A549 (cell line): Measurements from ENCODE around the gene OR2S2.

ENCODE experiments used
- CBX8 ChIP-seq: fragments of 200-600 bp; sonication (generic); IDR thresholded peaks from 2 replicates; pipeline ENCODE4 v1.6.1; 2016
- CHD2 ChIP-seq: fragments of 150-350 bp; IDR thresholded peaks from 2 replicates; pipeline ENCODE4 v1.6.1; 2014; ENCODE audit warnings: low read length; ENCODE audit not compliant: partially characterized antibody
- CTCF ChIP-seq: fragments of >200 bp; sonication (Bioruptor Twin); formaldehyde crosslinking; IDR thresholded peaks from 3 replicates; pipeline ENCODE4 v1.5.1; 2016
- EHMT2 ChIP-seq: fragments of 200-600 bp; sonication (generic); IDR thresholded peaks from 2 replicates; pipeline ENCODE4 v1.6.1; 2016; ENCODE audit warnings: antibody characterized with exemption, low read depth, mild to moderate bottlenecking, moderate library complexity
- MAZ ChIP-seq: fragments of 150-350 bp; IDR thresholded peaks from 2 replicates; pipeline ENCODE4 v1.6.1; 2014; ENCODE audit warnings: antibody characterized with exemption, low read depth, low read length, borderline replicate concordance
- POLR2A ChIP-seq: IDR thresholded peaks from 2 replicates; pipeline ENCODE4 v1.6.1; 2012; ENCODE audit warnings: mild to moderate bottlenecking, low read length
- RAD21 ChIP-seq, 2 experiments: fragments of >200 bp in 1 of 2; sonication (Bioruptor Twin) in 1 of 2; formaldehyde crosslinking in 1 of 2; IDR thresholded peaks in 1 of 2; conservative IDR thresholded peaks in 1 of 2; 2 replicates in 1 of 2; 3 replicates in 1 of 2; pipeline ENCODE4 v1.6.1; 2012 to 2018; ENCODE audit warnings: inconsistent platforms in 1 of 2
- TF ChIP-seq, protein P1 (sequence below): fragments of 450-650 bp; IDR thresholded peaks from 2 replicates; pipeline ENCODE4 v1.6.1; 2014; ENCODE audit warnings: antibody characterized with exemption

- no peak for TF ChIP-seq CTCF
- TF ChIP-seq, protein P1, sequence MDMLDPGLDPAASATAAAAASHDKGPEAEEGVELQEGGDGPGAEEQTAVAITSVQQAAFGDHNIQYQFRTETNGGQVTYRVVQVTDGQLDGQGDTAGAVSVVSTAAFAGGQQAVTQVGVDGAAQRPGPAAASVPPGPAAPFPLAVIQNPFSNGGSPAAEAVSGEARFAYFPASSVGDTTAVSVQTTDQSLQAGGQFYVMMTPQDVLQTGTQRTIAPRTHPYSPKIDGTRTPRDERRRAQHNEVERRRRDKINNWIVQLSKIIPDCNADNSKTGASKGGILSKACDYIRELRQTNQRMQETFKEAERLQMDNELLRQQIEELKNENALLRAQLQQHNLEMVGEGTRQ = no peak
- TF ChIP-seq MAZ = no peak
- no peak for TF ChIP-seq POLR2A
- no peak for TF ChIP-seq CBX8
- TF ChIP-seq RAD21 (conservative IDR thresholded peaks at IDR 0.05 in 1 of 2, IDR thresholded peaks at IDR 0.05 in 1 of 2) = no peak
- TF ChIP-seq EHMT2 = no peak
- no peak for TF ChIP-seq CHD2
These were observed 23.7 kb upstream of the OR2S2 start for GRCh38 chr9:35981699-35982098.
